ENCODE measurements around the gene RGS12. TPM values are rescaled to one million over a fixed set of nuclear protein-coding genes. Genes with fewer than 3 reads are reported as not detected.

The RGS12 gene
- total RNA-seq, 2 experiments from 2014 or later, result 1.3 to 2.2 TPM

DNA sequence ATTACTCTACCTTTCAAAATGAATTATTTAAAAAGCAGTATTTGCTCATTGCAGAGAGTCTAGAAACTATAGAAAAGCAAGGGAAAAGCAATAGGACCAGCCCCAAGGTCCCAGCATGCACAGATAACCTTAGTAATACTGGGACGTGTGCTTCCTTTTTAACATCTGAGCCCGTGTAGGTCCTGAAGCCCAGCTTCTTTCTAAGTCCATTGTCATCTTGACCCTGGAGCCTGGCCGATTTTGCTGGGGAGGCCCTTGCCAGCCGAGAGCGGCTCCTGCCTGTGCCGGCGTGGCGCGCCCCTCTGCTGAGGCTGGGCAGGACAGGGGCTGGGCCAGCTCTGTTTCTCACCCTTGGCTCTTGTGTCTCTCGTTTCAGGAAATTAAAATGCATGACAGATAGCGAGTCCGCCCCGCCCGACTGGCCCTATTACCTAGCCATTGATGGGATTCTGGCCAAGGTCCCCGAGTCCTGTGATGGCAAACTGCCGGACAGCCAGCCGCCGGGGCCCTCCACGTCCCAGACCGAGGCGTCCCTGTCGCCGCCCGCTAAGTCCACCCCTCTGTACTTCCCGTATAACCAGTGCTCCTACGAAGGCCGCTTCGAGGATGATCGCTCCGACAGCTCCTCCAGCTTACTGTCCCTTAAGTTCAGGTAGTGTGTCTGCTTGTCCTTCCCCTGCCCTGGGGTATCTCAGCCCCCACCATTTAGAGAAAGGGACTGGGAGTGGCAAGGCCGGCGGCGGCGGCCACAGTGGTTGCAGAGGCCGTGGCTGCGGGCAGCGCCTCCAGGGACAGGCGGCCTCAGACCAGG is 39.8 kb upstream of the RGS12 start:
- CTCF ChIA-PET, result no interaction called here
- POLR2A ChIA-PET, result no interaction called here

DNA sequence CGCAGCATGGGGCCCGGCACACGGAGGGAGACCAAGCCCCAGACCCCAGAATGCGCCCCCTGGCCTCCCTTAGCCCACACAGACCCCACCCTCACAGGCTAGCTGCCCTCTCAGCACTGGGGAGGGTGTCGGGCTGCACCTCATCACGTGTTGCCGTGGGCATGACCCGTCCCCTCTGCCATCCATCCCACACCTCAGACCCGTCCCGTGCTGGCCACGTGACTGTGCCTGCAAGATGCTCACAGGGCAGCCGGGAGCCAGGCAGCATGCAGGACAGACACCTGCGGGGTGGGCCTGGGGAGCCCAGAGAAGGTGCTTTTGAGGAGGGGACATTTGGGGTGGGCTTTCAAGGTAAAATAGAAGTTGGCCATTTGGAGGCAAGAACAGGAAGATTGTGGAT is 39.0 kb upstream of the RGS12 start:
- ChIA-PET CTCF (no interaction called here), POLR2A (no interaction called here)

DNA sequence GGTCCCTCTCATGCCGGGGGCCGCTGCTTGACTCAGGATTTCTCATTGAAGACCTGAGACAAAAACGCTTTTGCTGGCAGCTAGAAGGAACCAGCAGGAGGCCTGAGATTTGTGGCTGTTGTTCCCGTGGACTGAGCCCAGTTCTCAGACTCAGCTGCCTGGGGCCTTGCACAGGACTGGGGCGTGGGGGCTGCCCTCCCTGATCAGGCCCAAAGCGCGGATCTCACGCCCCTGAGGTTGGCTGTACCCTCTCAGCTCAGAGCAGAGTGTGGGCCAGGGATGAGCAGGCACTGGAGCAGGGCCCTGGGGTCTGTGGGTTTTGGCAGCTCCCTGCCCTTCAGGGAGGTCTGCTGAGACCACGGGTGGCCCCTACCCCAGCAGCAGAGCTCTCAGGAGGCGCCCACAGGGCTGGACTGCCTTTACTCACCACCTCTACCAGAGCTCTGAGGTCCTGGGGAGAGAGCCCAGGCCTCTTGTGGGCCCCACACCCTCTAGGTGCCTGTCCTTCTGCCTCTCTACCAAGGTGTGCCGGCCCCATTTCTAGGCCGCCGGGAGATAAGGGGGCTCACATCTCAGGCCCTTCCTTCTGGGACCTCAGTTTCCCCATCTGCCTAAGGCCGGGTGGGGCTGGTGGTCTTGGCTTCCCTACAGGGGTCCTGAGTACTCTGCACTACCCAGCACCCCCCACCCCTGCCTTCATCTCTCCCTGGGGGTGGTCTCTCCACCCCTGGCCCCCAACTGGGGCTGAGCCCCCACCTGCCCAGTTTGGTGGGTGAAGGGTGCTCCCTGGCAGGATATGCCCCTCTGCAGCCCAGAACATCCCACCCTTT is 38.3 kb upstream of the RGS12 start:
- ChIA-PET POLR2A (no interaction called here), CTCF (no interaction called here)

GRCh38 chr4:3255611-3256186 is 37.1 kb upstream of the RGS12 start:
- CTCF ChIA-PET, result no interaction called here

GRCh38 chr4:3256230-3257102 is 36.4 kb upstream of the RGS12 start:
- ChIA-PET CTCF (no interaction called here), POLR2A (no interaction called here)

More at GRCh38 chr4:3255611-3256186, 37.1 kb upstream of the RGS12 start:
- POLR2A ChIA-PET, result no interaction called here

GRCh38 chr4:3257103-3257555 is 35.7 kb upstream of the RGS12 start:
- ChIA-PET CTCF (no interaction called here), POLR2A (no interaction called here)

DNA sequence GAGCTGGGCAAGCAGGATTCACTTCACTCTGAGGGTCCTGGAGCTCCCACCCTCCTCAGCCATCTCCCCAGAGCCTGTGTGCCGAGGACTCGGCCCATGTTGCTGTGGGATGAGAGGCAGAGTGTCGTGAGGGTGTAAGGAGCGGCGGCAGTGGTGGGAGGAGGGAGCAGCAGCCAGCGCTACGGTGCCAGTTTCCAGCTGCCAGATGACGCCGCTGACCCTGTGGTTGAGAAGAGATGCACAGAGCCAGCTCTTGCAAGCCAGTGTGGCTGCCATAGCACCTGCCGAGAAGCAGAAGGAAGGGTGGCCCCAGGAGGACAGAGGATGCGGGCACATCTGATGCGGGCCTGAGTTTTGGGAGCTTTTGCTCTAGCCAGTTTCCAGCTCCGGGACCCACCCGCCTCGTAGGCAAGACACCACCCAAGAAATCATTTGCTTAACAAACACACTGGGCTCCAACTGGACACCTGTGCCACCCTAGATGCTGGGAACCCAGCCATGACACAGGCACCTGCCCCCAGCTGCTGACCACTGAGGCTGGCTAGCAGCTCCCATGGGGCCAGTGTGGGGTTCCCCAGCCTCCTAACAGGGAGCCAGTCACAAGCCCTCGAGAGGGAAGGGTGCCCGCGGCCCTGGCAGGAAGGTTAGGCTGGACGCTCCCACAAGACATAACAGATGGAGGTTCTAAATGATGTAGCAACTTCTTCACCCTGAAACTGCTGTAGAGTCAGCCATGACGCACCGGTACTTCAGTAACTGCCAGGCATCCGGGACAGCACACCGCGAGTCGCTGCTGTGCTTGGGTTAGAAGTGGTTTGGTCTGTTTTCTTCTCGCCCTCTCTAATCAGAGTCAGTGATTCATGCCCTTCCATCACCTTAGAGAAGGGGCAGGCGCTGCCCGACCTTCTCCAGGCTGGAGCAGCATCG is 35.0 kb upstream of the RGS12 start:
- ChIA-PET POLR2A (no interaction called here), CTCF (interaction anchor here (0.8 kb wide), 1 partner anchor 1358 kb away, joined by 3 read pairs; no protein-coding TSS in a partner anchor)

DNA sequence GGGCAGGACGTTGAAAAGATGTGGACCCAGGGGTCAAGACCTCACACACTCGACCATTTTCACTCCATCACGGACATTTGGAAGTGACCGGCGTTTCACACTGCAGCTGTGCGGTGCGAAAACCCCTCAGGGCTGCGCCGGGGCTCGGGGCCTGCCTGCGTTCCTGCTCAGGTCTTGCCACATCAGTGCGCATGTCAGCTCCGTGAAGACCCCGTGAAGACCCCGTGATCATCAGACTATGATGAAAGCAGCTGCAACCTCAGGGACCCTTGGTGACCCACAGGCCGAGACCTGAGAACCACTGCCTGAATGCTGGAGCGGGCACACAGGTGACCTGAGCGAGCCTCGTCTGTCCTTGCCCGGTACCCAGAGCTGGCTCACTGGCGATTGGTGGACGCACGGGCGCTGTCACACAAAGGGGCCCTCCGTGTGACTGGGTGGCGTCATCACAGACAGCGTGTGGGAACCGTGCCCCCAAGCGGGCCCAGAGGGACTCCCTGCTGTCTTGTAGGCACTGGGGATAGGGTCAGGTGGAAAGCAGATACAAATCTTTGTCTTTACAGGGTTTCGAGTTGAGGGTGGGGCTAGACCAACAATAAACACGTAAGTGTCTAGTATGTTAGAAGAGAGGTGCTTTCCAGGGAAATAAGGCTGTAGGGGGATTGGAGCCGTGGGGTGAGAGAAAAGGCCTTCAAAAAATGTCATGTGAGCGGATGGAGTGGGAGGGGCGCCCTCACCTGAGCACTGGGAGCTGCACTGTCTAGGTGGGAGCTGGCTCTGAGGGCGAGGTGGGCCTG is 31.2 kb upstream of the RGS12 start:
- POLR2A ChIA-PET, result no interaction called here
- CTCF ChIA-PET, result no interaction called here

GRCh38 chr4:3262208-3263052 is 30.4 kb upstream of the RGS12 start:
- ChIA-PET POLR2A (no interaction called here), CTCF (no interaction called here)

- ChIA-PET CTCF (no interaction called here), POLR2A (no interaction called here)
These were observed 29.6 kb upstream of the RGS12 start for GRCh38 chr4:3263053-3263875.

- ChIA-PET POLR2A (no interaction called here), CTCF (no interaction called here)
These were observed 29.0 kb upstream of the RGS12 start for GRCh38 chr4:3263876-3264193.

- ChIA-PET POLR2A (no interaction called here), CTCF (interaction anchor here (0.7 kb wide), 1 partner anchor 1769 kb away, joined by 3 read pairs; no protein-coding TSS in a partner anchor)
These were observed 26.7 kb upstream of the RGS12 start for GRCh38 chr4:3266076-3266475.

GRCh38 chr4:3267576-3268394 is 25.0 kb upstream of the RGS12 start:
- POLR2A ChIA-PET, result no interaction called here
- CTCF ChIA-PET, result no interaction called here

- ChIA-PET CTCF (no interaction called here), POLR2A (no interaction called here)
These were observed 24.3 kb upstream of the RGS12 start for GRCh38 chr4:3268395-3269104.

Data from activated CD8-positive, alpha-beta memory T cell treated with anti-CD3 and anti-CD28 coated beads for 36 hours (primary cell).